Suprapubic skin (tissue), 4 donors: ENCODE data around the gene DEUP1. TPM values are rescaled to one million over a fixed set of nuclear protein-coding genes. Genes with fewer than 3 reads are reported as not detected.

Experiments
- DNase-seq, 2 donors: peaks; one replicate each; pipeline ENCODE4 v3.0.0-alpha.2; 2019; ENCODE audit warnings: low spot score in 2 of 2
- H3K27ac ChIP-seq: fragments of 200-600 bp; sonication (generic); one replicate; pipeline ENCODE4 v1.5.1; 2019
- H3K27me3 ChIP-seq: fragments of 200-600 bp; sonication (generic); one replicate; pipeline ENCODE4 v1.5.1; 2019
- H3K36me3 ChIP-seq: fragments of 200-600 bp; sonication (generic); one replicate; pipeline ENCODE4 v1.5.1; 2019
- H3K4me1 ChIP-seq: fragments of 200-600 bp; sonication (generic); one replicate; pipeline ENCODE4 v1.5.1; 2019
- H3K4me3 ChIP-seq: fragments of 200-600 bp; sonication (generic); one replicate; pipeline ENCODE4 v1.5.1; 2019; ENCODE audit warnings: mild to moderate bottlenecking
- H3K9me3 ChIP-seq: fragments of 200-600 bp; sonication (generic); one replicate; pipeline ENCODE4 v1.5.1; 2019
- CTCF ChIP-seq, 2 donors: fragments of 200-600 bp in 1 of 2; fragments of 450-650 bp in 1 of 2; sonication (generic) in 1 of 2; IDR thresholded peaks; one replicate each; pipeline ENCODE4 v1.5.1; 2016 to 2019; ENCODE audit warnings: antibody characterized with exemption in 2 of 2, mild to moderate bottlenecking in 1 of 2, moderate library complexity in 1 of 2
- EP300 ChIP-seq: sonication (generic); formaldehyde crosslinking; IDR thresholded peaks from one replicate; pipeline ENCODE4 v1.6.1; 2017; ENCODE audit warnings: antibody characterized with exemption
- POLR2A ChIP-seq, 2 donors: fragments of 450-650 bp; IDR thresholded peaks; one replicate each; pipeline ENCODE4 v1.6.1; 2017; ENCODE audit warnings: antibody characterized with exemption in 2 of 2, mild to moderate bottlenecking in 2 of 2, moderate library complexity in 2 of 2
- POLR2AphosphoS5 ChIP-seq, 3 donors: sonication (generic); formaldehyde crosslinking; IDR thresholded peaks; one replicate each; pipeline ENCODE4 v1.6.1; 2017; ENCODE audit warnings: antibody characterized with exemption in 3 of 3
- WGBS: methylation state at CpG from one replicate; pipeline ENCODE4 v1.1.5; 2018; 5-methylcytosine and 5-hydroxymethylcytosine counted together
- total RNA-seq, 4 donors: library from RNA; depleted of rRNA; stranded (reverse); fragments of >200 nt; gene quantifications; one replicate each; pipeline ENCODE4 v1.1.0, GENCODE V29; 2016

Gene DEUP1
- total RNA-seq, 4 donors from 2014 or later = not detected

DNA sequence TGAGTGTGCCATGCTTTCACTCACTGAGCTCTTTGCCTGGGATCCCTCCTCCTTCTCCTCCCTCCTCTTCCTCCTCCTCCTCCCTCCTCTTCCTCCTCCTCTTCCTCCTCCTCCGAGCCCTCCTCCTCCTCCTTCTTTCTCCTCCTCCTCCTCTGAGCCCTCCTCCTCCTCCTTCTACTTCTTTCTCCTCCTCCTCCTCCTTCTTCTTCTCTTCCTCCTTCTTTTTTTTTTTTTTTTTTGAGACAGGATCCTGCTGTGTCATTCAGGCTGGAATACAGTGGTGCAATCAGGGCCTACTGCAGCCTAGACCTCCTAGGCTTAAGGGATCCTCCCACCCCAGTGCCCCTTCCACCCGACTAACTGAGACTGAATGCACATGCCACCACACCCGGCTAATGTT, 62.3 kb downstream of the DEUP1 start:
- no peak for TF ChIP-seq POLR2AphosphoS5 (IDR thresholded peaks at IDR 0.05)
- TF ChIP-seq CTCF (IDR thresholded peaks at IDR 0.05) = no peak
- no peak for TF ChIP-seq POLR2A (IDR thresholded peaks at IDR 0.05)
- no peak for TF ChIP-seq EP300
- Histone ChIP-seq H3K4me3 (no peak overlapping the region), H3K9me3 (no peaks in the 10 kb centered on the region), H3K27ac (no peak overlapping the region), H3K36me3 (no peaks in the 10 kb centered on the region), H3K27me3 (no peaks in the 10 kb centered on the region), H3K4me1 (no peaks in the 10 kb centered on the region)
- 63% methylated on average over 3 of the region's 3 CpGs for WGBS
- DNase-seq = no peak

- H3K9me3 ChIP-seq = no peaks in the 10 kb centered on the region
- H3K4me1 ChIP-seq = no peaks in the 10 kb centered on the region
- TF ChIP-seq CTCF (IDR thresholded peaks at IDR 0.05) (no peak), EP300 (no peak), POLR2AphosphoS5 (IDR thresholded peaks at IDR 0.05) (no peak), POLR2A (IDR thresholded peaks at IDR 0.05) (no peak)
- H3K27ac ChIP-seq = no peak overlapping the region
- H3K27me3 ChIP-seq = no peaks in the 10 kb centered on the region
- H3K36me3 ChIP-seq = no peaks in the 10 kb centered on the region
- DNase-seq = no peak
- H3K4me3 ChIP-seq = no peak overlapping the region
- 36% methylated on average over 4 of the region's 4 CpGs for WGBS
Observed at GRCh38 chr11:93393386-93393785, 62.8 kb downstream of the DEUP1 start.

DNA sequence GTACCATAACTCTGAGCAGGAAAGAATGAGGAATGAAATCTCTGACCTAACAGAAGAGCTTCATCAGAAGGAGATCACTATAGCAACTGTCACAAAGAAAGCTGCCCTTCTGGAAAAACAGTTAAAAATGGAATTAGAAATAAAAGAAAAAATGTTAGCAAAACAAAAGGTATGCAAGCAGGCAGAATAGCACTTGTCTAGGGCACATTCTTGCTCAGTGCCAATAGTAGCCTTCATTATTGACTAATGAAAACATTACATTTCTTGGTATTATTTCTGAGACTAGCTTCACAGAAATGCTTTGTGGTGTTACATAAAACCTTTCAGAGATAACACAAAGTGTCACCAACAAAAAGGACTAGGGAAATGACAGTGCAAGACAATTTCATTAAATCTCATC, 63.9 kb downstream of the DEUP1 start:
- no peaks in the 10 kb centered on the region for H3K9me3 ChIP-seq
- TF ChIP-seq POLR2A (IDR thresholded peaks at IDR 0.05) (no peak), EP300 (no peak), CTCF (IDR thresholded peaks at IDR 0.05) (no peak), POLR2AphosphoS5 (IDR thresholded peaks at IDR 0.05) (no peak)
- no peak overlapping the region for H3K4me3 ChIP-seq
- no peak overlapping the region for H3K27ac ChIP-seq
- no peaks in the 10 kb centered on the region for H3K36me3 ChIP-seq
- no peaks in the 10 kb centered on the region for H3K27me3 ChIP-seq
- H3K4me1 ChIP-seq = no peaks in the 10 kb centered on the region
- DNase-seq = no peak

DNA sequence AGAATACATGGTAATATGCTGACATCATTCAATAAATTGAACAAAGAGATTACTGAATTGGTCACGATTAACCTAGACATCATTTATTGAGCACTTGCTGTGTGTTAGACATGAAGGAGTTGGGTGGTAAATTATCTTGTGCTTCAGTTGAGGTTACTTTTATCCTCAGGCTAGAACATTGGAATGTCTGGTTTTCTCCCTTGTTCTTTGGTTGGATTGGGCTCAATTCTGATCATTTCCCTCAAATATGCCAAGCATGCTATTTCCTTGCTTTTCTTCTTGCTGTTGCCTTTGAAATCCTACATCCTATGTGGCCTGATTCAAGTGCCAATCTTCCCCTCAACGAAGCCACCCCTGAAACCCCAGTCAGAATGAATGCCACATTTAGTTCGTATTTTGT, 65.8 kb downstream of the DEUP1 start:
- Histone ChIP-seq H3K27me3 (no peaks in the 10 kb centered on the region), H3K9me3 (no peaks in the 10 kb centered on the region), H3K27ac (no peak overlapping the region), H3K4me1 (no peaks in the 10 kb centered on the region), H3K4me3 (no peak overlapping the region), H3K36me3 (no peaks in the 10 kb centered on the region)
- WGBS = 42% methylated on average over 3 of the region's 3 CpGs
- no peak for DNase-seq
- TF ChIP-seq POLR2AphosphoS5 (IDR thresholded peaks at IDR 0.05) (no peak), POLR2A (IDR thresholded peaks at IDR 0.05) (no peak), EP300 (no peak), CTCF (IDR thresholded peaks at IDR 0.05) (no peak)

- no peak for TF ChIP-seq POLR2A (IDR thresholded peaks at IDR 0.05)
- TF ChIP-seq CTCF (IDR thresholded peaks at IDR 0.05) = no peak
- Histone ChIP-seq H3K36me3 (no peaks in the 10 kb centered on the region), H3K9me3 (no peaks in the 10 kb centered on the region), H3K27me3 (no peaks in the 10 kb centered on the region), H3K27ac (no peak overlapping the region), H3K4me1 (no peaks in the 10 kb centered on the region), H3K4me3 (no peak overlapping the region)
- 87% methylated on average over 3 of the region's 3 CpGs for WGBS
- DNase-seq = no peak
Observed at GRCh38 chr11:93403930-93404329, 73.4 kb downstream of the DEUP1 start.
